ENCODE results near the gene CASP2. TPM values are rescaled to one million over a fixed set of nuclear protein-coding genes. Genes with fewer than 3 reads are reported as not detected.

CASP2 gene
- total and polyA plus RNA-seq, 2 of the 8 experiments (the other 6 are each of a cell fraction or from before 2014, with no cell fraction given), result 23.7 to 35.3 TPM

- TF ChIP-seq RNF2 (IDR thresholded peaks at IDR 0.05; ENCODE audit: borderline replicate concordance, low read depth, low read length, missing control alignments, poor library complexity, severe bottlenecking), result no peak
- no peak for TF ChIP-seq FOSL1 (IDR thresholded peaks at IDR 0.05; ENCODE audit: insufficient read depth, low read depth, low read length)
- no peak for TF ChIP-seq SAP30 (IDR thresholded peaks at IDR 0.05; ENCODE audit: insufficient read depth, insufficient replicate concordance, low read length)
- TF ChIP-seq RBBP5 (IDR thresholded peaks at IDR 0.05; ENCODE audit: borderline replicate concordance, low read depth, low read length), result peak; percentile 78; the same call in 1 of the 2 replicates
- no peak for TF ChIP-seq POLR2AphosphoS5 (IDR thresholded peaks at IDR 0.05; ENCODE audit: low read depth, low read length)
- TF ChIP-seq HDAC6 (IDR thresholded peaks at IDR 0.05; ENCODE audit: low read depth, low read length), result no peak
- TF ChIP-seq KDM5A (IDR thresholded peaks at IDR 0.05; ENCODE audit: low read length), result no peak
- peak; percentile 68; the same call in 1 of the 2 replicates for TF ChIP-seq YY1 (IDR thresholded peaks at IDR 0.05; ENCODE audit: low read depth, low read length)
- TF ChIP-seq SP4 (IDR thresholded peaks at IDR 0.05; ENCODE audit: low read length), result no peak
- no peak for TF ChIP-seq USF2 (IDR thresholded peaks at IDR 0.05; ENCODE audit: low read length)
- peak; percentile 74 for TF ChIP-seq MAX (IDR thresholded peaks at IDR 0.05)
- TF ChIP-seq TAF7 (optimal IDR thresholded peaks at IDR 0.05; ENCODE audit: borderline replicate concordance, low read depth, low read length), result no peak
- peak; percentile 35; the same call in 1 of the 2 replicates for TF ChIP-seq TAF1 (IDR thresholded peaks at IDR 0.05; ENCODE audit: low read depth, low read length)
- TF ChIP-seq PHF8 (conservative IDR thresholded peaks at IDR 0.05; ENCODE audit: low read depth, low read length), result no peak
- 0 out of 2 replicates have a peak, but pooled peaks have one; percentile 37 for TF ChIP-seq RXRA (IDR thresholded peaks at IDR 0.05; ENCODE audit: insufficient read depth, low read depth, low read length)
- TF ChIP-seq SRF (IDR thresholded peaks at IDR 0.05; ENCODE audit: low read depth, low read length), result no peak
- no peak for TF ChIP-seq JUN (IDR thresholded peaks at IDR 0.05; ENCODE audit: low read depth, low read length)
- 0 out of 2 replicates have a peak, but pooled peaks have one; percentile 41 for TF ChIP-seq KDM1A (IDR thresholded peaks at IDR 0.05; ENCODE audit: borderline replicate concordance, low read length)
- no peak for TF ChIP-seq POLR2A (IDR thresholded peaks at IDR 0.05; ENCODE audit: control extremely low read depth in 1 of 2, low read depth in 2 of 2, low read length in 2 of 2)
- TF ChIP-seq GABPA (IDR thresholded peaks at IDR 0.05; ENCODE audit: borderline replicate concordance, insufficient read depth, low read length), result peak; percentile 58; the same call in 1 of the 2 replicates
- peak; percentile 65; the same call in 1 of the 2 replicates for TF ChIP-seq GTF2F1 (IDR thresholded peaks at IDR 0.05; ENCODE audit: borderline replicate concordance, low read depth, low read length)
- no peak for TF ChIP-seq CHD1 (IDR thresholded peaks at IDR 0.05; ENCODE audit: low read depth, low read length)
- no peak for TF ChIP-seq BCL11A (IDR thresholded peaks at IDR 0.05; ENCODE audit: low read depth in 2 of 2, low read length in 2 of 2)
- TF ChIP-seq POU5F1 (IDR thresholded peaks at IDR 0.05; ENCODE audit: low read depth, low read length), result no peak
- no peak for TF ChIP-seq SP1 (IDR thresholded peaks at IDR 0.05; ENCODE audit: low read depth, low read length)
Measured at GRCh38 chr7:143345428-143345900, 57.3 kb downstream of the CASP2 start (continued).

Measured in H1 (cell line).